SK-N-SH treated with all-trans-retinoic acid at 6 μM for 48 hours (cell line): Measurements from ENCODE around the gene MRRF.
"Not testable (repeated sequence)": the region's sequence is repeated elsewhere in the genome, so short reads cannot be mapped to it uniquely, and the experiment has no call there.

Experiments
- ATAC-seq: fragments of 200-7000 bp; cut with Tn5 transposase; 3 replicates; pipeline ENCODE4 v1.9.1; 2020; ENCODE audit warnings: mild to moderate bottlenecking, moderate library complexity
- ARNTL ChIP-seq: fragments of 450-650 bp; formaldehyde crosslinking; IDR thresholded peaks from 2 replicates; pipeline ENCODE4 v1.5.0; 2020; ENCODE audit warnings: low read depth, mild to moderate bottlenecking, moderate library complexity, borderline replicate concordance
- CREB5 ChIP-seq: fragments of 250-450 bp; sonication (Bioruptor Pico); IDR thresholded peaks from 2 replicates; pipeline ENCODE4 v1.5.1; 2020; ENCODE audit warnings: low read depth, mild to moderate bottlenecking, moderate library complexity
- CSRNP3 ChIP-seq: fragments of 250-450 bp; sonication (Bioruptor Pico); IDR thresholded peaks from 2 replicates; pipeline ENCODE4 v1.5.1; 2021; ENCODE audit warnings: mild to moderate bottlenecking, moderate library complexity
- GLIS3 ChIP-seq: fragments of 250-450 bp; sonication (Bioruptor Pico); IDR thresholded peaks from 2 replicates; pipeline ENCODE4 v1.5.0; 2020; ENCODE audit warnings: mild to moderate bottlenecking, moderate library complexity
- ISL1 ChIP-seq: fragments of 250-450 bp; sonication (Bioruptor Pico); IDR thresholded peaks from 2 replicates; pipeline ENCODE4 v2.1.2; 2022; ENCODE audit warnings: mild to moderate bottlenecking, moderate library complexity
- OSR1 ChIP-seq: fragments of 250-450 bp; sonication (Bioruptor Pico); IDR thresholded peaks from 2 replicates; pipeline ENCODE4 v1.8.0; 2022; ENCODE audit warnings: moderate library complexity, mild to moderate bottlenecking, inconsistent platforms
- PATZ1 ChIP-seq: fragments of 250-450 bp; sonication (Bioruptor Pico); IDR thresholded peaks from 2 replicates; pipeline ENCODE4 v1.8.0; 2020; ENCODE audit warnings: mild to moderate bottlenecking, moderate library complexity, borderline replicate concordance
- POU6F1 ChIP-seq: fragments of 250-450 bp; sonication (Bioruptor Pico); IDR thresholded peaks from 2 replicates; pipeline ENCODE4 v1.8.0; 2021; ENCODE audit warnings: low read depth, mild to moderate bottlenecking, moderate library complexity, borderline replicate concordance
- PPARA ChIP-seq: fragments of 250-450 bp; sonication (Bioruptor Pico); IDR thresholded peaks from 2 replicates; pipeline ENCODE4 v1.5.0; 2020; ENCODE audit warnings: mild to moderate bottlenecking, borderline replicate concordance
- RARB ChIP-seq: fragments of 250-450 bp; sonication (Bioruptor Pico); IDR thresholded peaks from 2 replicates; pipeline ENCODE4 v1.8.0; 2021; ENCODE audit warnings: mild to moderate bottlenecking, moderate library complexity
- SNAI2 ChIP-seq: fragments of 250-450 bp; sonication (Bioruptor Pico); IDR thresholded peaks from 2 replicates; pipeline ENCODE4 v1.5.0; 2020; ENCODE audit warnings: mild to moderate bottlenecking, moderate library complexity
- TCF4 ChIP-seq: fragments of 250-450 bp; sonication (Bioruptor Pico); IDR thresholded peaks from 2 replicates; pipeline ENCODE4 v1.8.0; 2021; ENCODE audit warnings: mild to moderate bottlenecking, moderate library complexity, borderline replicate concordance
- TOX ChIP-seq: fragments of 250-450 bp; sonication (Bioruptor Pico); IDR thresholded peaks from 2 replicates; pipeline ENCODE4 v1.8.0; 2021; ENCODE audit warnings: mild to moderate bottlenecking, moderate library complexity, borderline replicate concordance
- TSHZ2 ChIP-seq: fragments of 250-450 bp; sonication (Bioruptor Pico); IDR thresholded peaks from 2 replicates; pipeline ENCODE4 v1.5.0; 2020; ENCODE audit warnings: mild to moderate bottlenecking, moderate library complexity
- ZC3H10 ChIP-seq: fragments of 250-450 bp; sonication (Bioruptor Pico); IDR thresholded peaks from 2 replicates; pipeline ENCODE4 v1.5.1; 2021; ENCODE audit warnings: mild to moderate bottlenecking, moderate library complexity
- ZFP3 ChIP-seq: fragments of 250-450 bp; sonication (Bioruptor Pico); IDR thresholded peaks from 2 replicates; pipeline ENCODE4 v1.5.0; 2020; ENCODE audit warnings: mild to moderate bottlenecking, moderate library complexity
- ZNF565 ChIP-seq: fragments of 450-650 bp; formaldehyde crosslinking; conservative IDR thresholded peaks from 2 replicates; pipeline ENCODE4 v1.5.0; 2020; ENCODE audit warnings: low read depth, mild to moderate bottlenecking, moderate library complexity
- ZNF70 ChIP-seq: fragments of 450-650 bp; formaldehyde crosslinking; IDR thresholded peaks from 2 replicates; pipeline ENCODE4 v1.5.0; 2020; ENCODE audit warnings: mild to moderate bottlenecking, moderate library complexity
- ZNF8 ChIP-seq: fragments of 450-650 bp; formaldehyde crosslinking; IDR thresholded peaks from 2 replicates; pipeline ENCODE4 v1.5.0; 2020; ENCODE audit warnings: mild to moderate bottlenecking, moderate library complexity

The MRRF gene

GRCh38 chr9:122318284-122318683 is 53.6 kb downstream of the MRRF start (continued):
- no peak for TF ChIP-seq CSRNP3 (CRISPR knock-in tag)
- no peak for TF ChIP-seq ZFP3 (CRISPR knock-in tag)
- no peak for TF ChIP-seq TOX (CRISPR knock-in tag)
- TF ChIP-seq SNAI2, result no peak
- TF ChIP-seq, all 23 proteins: peak for 0

GRCh38 chr9:122320413-122320881 is 55.8 kb downstream of the MRRF start:
- no peak for TF ChIP-seq TOX (CRISPR knock-in tag)
- no peak for TF ChIP-seq PATZ1 (CRISPR knock-in tag)
- TF ChIP-seq ARNTL (CRISPR knock-in tag), result no peak
- no peak for TF ChIP-seq ZNF70
- no peak for TF ChIP-seq GLIS3 (CRISPR knock-in tag)
- TF ChIP-seq RARB (CRISPR knock-in tag), result no peak
- TF ChIP-seq OSR1 (CRISPR knock-in tag), result no peak
- no peak for TF ChIP-seq PPARA (CRISPR knock-in tag)
- TF ChIP-seq ZFP3 (CRISPR knock-in tag), result no peak
- no peak for ATAC-seq

GRCh38 chr9:122322553-122322952 is 57.9 kb downstream of the MRRF start:
- no peak for ATAC-seq
- TF ChIP-seq POU6F1 (CRISPR knock-in tag) (no peak), OSR1 (CRISPR knock-in tag) (no peak), CREB5 (CRISPR knock-in tag) (no peak), ZFP3 (CRISPR knock-in tag) (no peak), TCF4 (CRISPR knock-in tag) (no peak), ARNTL (CRISPR knock-in tag) (no peak), ZC3H10 (CRISPR knock-in tag) (no peak), ZNF565 (CRISPR knock-in tag) (no peak), ZNF70 (no peak)
- TF ChIP-seq, all 23 proteins: peak for 0

GRCh38 chr9:122324665-122325064 is 60.0 kb downstream of the MRRF start:
- ATAC-seq, result not testable (repeated sequence)

- no peak for ATAC-seq
- TF ChIP-seq TSHZ2 (CRISPR knock-in tag), result no peak
- TF ChIP-seq POU6F1 (CRISPR knock-in tag), result no peak
- TF ChIP-seq ZNF8 (CRISPR knock-in tag), result no peak
- no peak for TF ChIP-seq RARB (CRISPR knock-in tag)
- TF ChIP-seq ISL1 (CRISPR knock-in tag), result no peak
- no peak for TF ChIP-seq CSRNP3 (CRISPR knock-in tag)
- TF ChIP-seq ZFP3 (CRISPR knock-in tag), result no peak
- TF ChIP-seq GLIS3 (CRISPR knock-in tag), result no peak
- no peak for TF ChIP-seq ZC3H10 (CRISPR knock-in tag)
- no peak for TF ChIP-seq TCF4 (CRISPR knock-in tag)
- no peak for TF ChIP-seq PPARA (CRISPR knock-in tag)
- TF ChIP-seq CREB5 (CRISPR knock-in tag), result no peak
Observed at GRCh38 chr9:122325124-122325523, 60.4 kb downstream of the MRRF start.
